GM11168 (cell line): ENCODE data around the gene ALG13.
"Not testable (repeated sequence)": the region's sequence is repeated elsewhere in the genome, so short reads cannot be mapped to it uniquely, and the experiment has no call there.

Source experiments
- in situ Hi-C: fragments of 300-500 bp; cut with MboI; formaldehyde crosslinking; loops from one replicate; pipeline ENCODE4 v1.12.0; 2022; ENCODE audit warnings: low sequenced_read_pairs; ENCODE audit not compliant: unreplicated experiment

The ALG13 gene

DNA sequence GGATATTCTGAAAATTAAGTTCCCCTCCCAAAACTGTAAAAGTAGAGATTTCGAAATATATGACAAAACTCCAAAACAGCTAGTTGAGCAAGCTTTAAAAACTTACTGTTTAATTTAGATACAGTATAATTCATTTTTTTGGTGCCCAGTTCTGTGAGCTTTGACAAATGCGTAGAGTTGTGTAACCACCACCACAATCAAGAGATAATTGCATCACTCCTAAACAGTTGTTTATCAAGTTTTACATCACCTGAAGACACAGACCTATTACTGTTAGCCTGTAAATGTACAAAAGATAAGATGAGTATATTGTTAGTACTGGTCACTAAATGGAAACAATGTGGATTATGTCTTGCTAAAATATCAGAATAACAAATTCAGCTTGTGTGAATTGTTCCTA lies 62.3 kb downstream of the ALG13 start:
- in situ Hi-C loops, result no loop called here

DNA sequence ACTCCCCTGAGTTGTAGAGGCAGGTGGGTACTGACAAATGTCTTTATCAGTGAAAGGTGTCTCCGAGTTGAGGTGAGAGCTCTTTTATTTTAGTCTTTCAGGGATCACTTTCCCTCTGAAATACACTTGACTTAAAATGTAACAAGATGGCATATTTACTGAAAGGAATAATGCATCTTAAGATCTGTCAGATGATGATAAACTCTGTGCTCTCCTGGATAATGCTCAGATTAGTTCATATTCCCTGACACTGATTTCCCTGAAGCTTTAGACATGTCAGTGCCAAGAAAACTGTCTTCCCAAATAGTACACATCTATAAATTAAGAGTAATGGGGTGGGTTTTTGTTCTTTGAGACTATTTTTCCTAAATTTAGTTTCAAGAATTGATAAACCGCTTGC lies 75.5 kb downstream of the ALG13 start:
- in situ Hi-C loops, result no loop called here

DNA sequence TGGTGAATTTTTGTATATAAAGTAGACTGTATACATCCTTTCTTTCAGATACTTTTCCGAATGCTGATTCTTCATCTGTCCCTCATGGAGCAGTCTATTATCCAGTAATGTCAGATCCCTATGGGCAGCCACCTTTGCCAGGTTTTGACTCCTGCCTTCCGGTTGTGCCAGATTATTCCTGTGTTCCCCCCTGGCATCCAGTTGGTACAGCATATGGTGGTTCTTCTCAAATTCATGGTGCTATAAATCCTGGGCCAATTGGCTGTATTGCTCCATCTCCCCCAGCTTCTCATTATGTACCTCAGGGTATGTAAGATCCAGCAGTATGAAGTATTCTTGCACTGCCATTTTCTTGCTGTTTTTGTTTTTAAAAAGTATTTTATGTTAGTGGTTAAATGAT lies 78.7 kb downstream of the ALG13 start:
- in situ Hi-C loops, result no loop called here

DNA sequence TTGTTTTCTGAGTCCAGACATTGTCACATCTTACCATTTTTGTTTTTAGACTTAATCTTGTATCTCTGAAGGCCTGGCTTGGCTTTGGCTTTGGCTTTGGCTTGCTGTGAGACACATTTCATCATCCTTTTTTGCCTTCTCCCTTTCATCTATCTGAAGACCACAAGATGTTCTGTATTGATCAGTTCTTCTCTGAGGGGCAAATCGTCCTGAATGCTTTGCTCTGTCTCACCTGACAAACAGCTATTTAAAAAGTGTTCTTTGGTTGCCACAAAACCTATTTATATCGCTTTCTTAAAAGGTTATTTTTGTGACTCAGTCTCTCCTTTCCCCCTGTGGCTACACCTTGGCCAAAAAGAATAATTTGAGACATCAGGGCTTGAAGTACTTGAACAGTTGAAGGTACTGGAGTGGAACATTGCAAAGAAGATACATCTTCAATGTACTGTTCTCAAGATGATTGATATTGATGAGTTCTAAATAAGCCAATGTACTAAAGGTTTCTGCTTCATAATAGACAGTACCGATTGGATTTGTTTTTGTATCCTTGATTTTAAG lies 80.7 kb downstream of the ALG13 start:
- in situ Hi-C loops, result no loop called here

DNA sequence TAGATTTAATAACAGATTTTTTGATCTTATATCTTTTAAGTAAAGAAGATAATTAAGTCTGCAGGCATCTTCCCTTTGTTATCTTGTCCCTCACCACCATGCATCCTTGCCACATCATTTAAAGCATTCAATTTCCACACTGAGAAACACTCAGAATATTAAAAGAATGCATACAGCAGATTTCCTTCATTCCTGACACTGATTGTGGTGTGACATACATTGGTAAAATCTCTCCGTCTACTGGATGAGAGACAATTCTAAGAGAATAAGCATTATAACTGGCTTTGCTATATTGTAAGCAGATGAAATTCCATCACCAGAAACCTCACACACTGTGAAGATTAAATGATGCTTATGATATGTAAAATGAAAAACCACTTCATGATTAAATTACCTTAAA lies 97.6 kb downstream of the ALG13 start:
- in situ Hi-C loops, result no loop called here

DNA sequence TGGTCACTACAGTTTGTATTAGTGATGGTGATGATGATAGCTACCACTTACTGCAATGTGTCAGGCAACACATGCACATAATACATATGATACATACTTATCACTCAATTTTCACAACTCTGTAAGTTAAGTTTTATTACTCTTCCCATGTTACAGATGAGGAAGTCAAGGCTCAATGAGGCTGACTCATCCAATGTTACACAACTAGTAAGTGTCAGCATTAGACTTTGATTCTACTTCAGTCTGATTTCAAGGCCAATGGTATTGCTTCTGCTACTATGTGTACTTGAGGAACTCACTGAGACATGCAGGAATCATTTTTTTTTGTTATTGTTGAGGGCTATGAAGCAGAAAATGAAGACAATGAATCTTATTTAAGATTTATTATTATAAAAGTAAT lies 98.6 kb downstream of the ALG13 start:
- in situ Hi-C loops, result no loop called here

DNA sequence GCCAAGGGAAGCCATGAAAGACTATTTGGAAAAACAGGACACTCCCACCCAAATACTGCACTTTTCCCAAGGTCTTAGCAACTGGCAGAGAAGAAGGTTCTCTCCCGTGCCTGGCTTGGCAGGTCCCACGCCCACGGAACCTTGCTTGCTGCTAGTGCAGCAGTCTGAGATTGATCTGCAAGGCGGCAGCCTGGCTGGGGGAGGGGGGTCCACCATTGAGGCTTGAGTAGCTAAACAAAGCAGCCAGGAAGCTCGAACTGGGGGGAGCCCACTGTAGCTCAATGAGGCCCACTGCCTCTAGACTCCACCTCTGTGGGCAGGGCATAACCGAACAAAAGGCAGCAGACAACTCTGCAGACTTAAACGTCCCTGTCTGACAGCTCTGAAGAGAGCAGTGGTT lies 103.7 kb downstream of the ALG13 start:
- in situ Hi-C loops, result no loop called here

DNA sequence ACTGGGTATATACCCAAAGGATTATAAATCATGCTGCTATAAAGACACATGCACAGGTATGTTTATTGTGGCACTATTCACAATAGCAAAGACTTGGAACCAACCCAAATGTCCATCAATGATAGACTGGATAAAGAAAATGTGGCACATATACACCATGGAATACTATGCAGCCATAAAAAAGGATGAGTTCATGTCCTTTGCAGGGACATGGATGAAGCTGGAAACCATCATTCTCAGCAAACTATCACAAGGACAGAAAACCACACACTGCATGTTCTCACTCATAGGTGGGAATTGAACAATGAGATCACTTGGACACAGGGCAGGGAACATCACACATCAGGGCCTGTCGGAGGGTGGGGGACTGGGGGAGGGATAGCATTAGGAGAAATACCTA lies 109.1 kb downstream of the ALG13 start:
- in situ Hi-C loops, result not testable (repeated sequence)
